CD4-positive, alpha-beta T cell treated with Interferon alpha-2 for 1 hour (primary cell): ENCODE results near the gene VIPR2.
"Not testable (repeated sequence)": the region's sequence is repeated elsewhere in the genome, so short reads cannot be mapped to it uniquely, and the experiment has no call there.

ENCODE experiments used
- DNase-seq, 2 donors: peaks; one replicate each; pipeline ENCODE4 v3.0.0-alpha.2; 2020 to 2022

VIPR2 gene

GRCh38 chr7:159102681-159103381 lies 41.8 kb downstream of the VIPR2 start:
- DNase-seq: no peak

- not testable (repeated sequence) for DNase-seq
These were observed 43.0 kb downstream of the VIPR2 start for GRCh38 chr7:159101661-159102091.

- DNase-seq: not testable (repeated sequence)
These were observed 43.6 kb downstream of the VIPR2 start for GRCh38 chr7:159101083-159101395.

- not testable (repeated sequence) for DNase-seq
These were observed 44.2 kb downstream of the VIPR2 start for GRCh38 chr7:159100281-159101082.

- no peak for DNase-seq
These were observed 44.9 kb downstream of the VIPR2 start for GRCh38 chr7:159099711-159100231.

- DNase-seq: no peak
These were observed 45.6 kb downstream of the VIPR2 start for GRCh38 chr7:159098811-159099655.

- no peak for DNase-seq
These were observed 46.3 kb downstream of the VIPR2 start for GRCh38 chr7:159098424-159098786.

- no peak for DNase-seq
These were observed 46.8 kb downstream of the VIPR2 start for GRCh38 chr7:159097661-159098423.

GRCh38 chr7:159096736-159097581 lies 47.7 kb downstream of the VIPR2 start:
- DNase-seq: no peak

GRCh38 chr7:159095979-159096411 lies 48.7 kb downstream of the VIPR2 start:
- no peak for DNase-seq

GRCh38 chr7:159094919-159095915 lies 49.5 kb downstream of the VIPR2 start:
- no peak for DNase-seq

GRCh38 chr7:159094023-159094740 lies 50.5 kb downstream of the VIPR2 start:
- DNase-seq: no peak

GRCh38 chr7:159093351-159093971 lies 51.2 kb downstream of the VIPR2 start:
- DNase-seq: no peak

- DNase-seq: no peak
These were observed 52.0 kb downstream of the VIPR2 start for GRCh38 chr7:159092701-159093121.

- DNase-seq: no peak
These were observed 52.9 kb downstream of the VIPR2 start for GRCh38 chr7:159091480-159092475.

GRCh38 chr7:159091041-159091440 lies 53.6 kb downstream of the VIPR2 start:
- DNase-seq: no peak

GRCh38 chr7:159088016-159088865 lies 56.4 kb downstream of the VIPR2 start:
- DNase-seq: no peak
